ENCODE results near the gene GTF2F2. TPM values are rescaled to one million over a fixed set of nuclear protein-coding genes. Genes with fewer than 3 reads are reported as not detected.

GTF2F2 gene
- total and polyA plus RNA-seq, 3 donors from 2014 or later = 19.0 to 29.9 (median 28.1) TPM

DNA sequence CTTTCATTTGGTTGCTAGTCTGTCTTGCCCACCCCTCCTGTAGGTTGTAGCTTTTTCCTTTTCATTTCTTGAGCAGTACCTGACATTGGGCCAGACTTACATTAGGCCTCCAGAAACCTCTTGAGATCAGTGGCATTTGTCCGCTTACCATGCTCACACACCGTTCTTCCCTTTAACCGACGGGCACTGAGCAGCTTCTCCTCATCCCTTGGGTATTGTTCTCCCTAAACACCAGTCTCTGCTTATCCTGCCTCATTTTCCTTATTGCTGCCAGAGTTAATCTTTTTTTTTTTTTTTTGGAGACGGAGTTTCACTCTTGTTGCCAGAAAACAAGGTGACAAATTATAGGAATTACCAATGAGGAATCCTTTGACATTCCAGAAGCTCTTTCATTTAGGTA, 107.7 kb downstream of the GTF2F2 start:
- no peaks in the 10 kb centered on the region for H3K4me1 ChIP-seq
- 96 to 97% methylated on average over 5 of the region's 5 CpGs for WGBS, 2 donors
- no peak overlapping the region for H3K4me3 ChIP-seq
- no peaks in the 10 kb centered on the region for H3K9me3 ChIP-seq
- no peaks in the 10 kb centered on the region for H3K36me3 ChIP-seq (ENCODE audit: low read depth, missing control alignments)
- no peak for DNase-seq
- intact Hi-C loops (cut with DNase I; ENCODE audit: low total_unique reads) = no loop called here
- no peak for TF ChIP-seq POLR2A (IDR thresholded peaks at IDR 0.05)
- TF ChIP-seq, protein P1, sequence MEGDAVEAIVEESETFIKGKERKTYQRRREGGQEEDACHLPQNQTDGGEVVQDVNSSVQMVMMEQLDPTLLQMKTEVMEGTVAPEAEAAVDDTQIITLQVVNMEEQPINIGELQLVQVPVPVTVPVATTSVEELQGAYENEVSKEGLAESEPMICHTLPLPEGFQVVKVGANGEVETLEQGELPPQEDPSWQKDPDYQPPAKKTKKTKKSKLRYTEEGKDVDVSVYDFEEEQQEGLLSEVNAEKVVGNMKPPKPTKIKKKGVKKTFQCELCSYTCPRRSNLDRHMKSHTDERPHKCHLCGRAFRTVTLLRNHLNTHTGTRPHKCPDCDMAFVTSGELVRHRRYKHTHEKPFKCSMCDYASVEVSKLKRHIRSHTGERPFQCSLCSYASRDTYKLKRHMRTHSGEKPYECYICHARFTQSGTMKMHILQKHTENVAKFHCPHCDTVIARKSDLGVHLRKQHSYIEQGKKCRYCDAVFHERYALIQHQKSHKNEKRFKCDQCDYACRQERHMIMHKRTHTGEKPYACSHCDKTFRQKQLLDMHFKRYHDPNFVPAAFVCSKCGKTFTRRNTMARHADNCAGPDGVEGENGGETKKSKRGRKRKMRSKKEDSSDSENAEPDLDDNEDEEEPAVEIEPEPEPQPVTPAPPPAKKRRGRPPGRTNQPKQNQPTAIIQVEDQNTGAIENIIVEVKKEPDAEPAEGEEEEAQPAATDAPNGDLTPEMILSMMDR (IDR thresholded peaks at IDR 0.05) = no peak
- no peak overlapping the region for H3K27ac ChIP-seq
- no peaks in the 10 kb centered on the region for H3K27me3 ChIP-seq

DNA sequence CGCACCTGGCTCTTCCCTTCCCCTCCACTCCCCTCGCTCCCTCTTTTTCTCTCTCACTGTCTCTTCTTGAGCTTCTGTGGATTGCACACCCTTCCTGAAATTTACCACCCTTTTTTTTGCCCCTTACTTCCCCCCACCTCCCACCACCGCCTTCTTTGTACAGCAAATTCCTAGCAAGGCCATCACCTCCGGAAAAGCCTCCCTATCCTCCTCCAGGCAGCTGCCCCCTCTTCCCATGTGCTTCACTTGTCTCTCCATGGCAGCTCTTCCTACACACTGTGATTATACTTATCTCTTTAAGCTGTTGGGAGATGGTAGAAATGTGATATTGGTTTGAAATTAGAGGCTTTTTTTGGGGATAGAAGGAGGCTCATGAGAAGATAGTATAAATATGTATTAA, 108.9 kb downstream of the GTF2F2 start:
- no peak overlapping the region for H3K4me3 ChIP-seq
- no peak for TF ChIP-seq POLR2A (IDR thresholded peaks at IDR 0.05)
- TF ChIP-seq, protein P1 (IDR thresholded peaks at IDR 0.05) = no peak

DNA sequence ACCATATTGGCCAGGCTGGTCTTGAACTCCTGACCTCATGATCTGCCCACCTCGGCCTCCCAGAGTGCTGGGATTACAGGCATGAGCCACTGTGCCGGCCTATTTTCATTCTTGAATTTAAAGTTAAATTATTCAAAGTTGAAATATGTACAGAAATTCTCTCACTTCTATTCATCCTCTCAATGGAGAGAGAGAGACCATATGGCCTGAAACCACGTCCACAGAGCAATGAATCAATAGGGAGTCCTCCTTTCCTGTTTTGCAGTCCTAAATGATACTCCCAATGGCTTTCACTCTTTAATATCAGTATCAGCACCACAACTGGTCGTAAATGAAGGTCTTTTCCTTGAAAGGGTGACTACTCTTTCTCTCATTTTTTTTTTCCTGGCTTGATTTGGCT, 111.0 kb downstream of the GTF2F2 start:
- no peak overlapping the region for H3K27ac ChIP-seq
- no peaks in the 10 kb centered on the region for H3K9me3 ChIP-seq
- no peaks in the 10 kb centered on the region for H3K4me1 ChIP-seq
- no peak overlapping the region for H3K4me3 ChIP-seq
- no peaks in the 10 kb centered on the region for H3K27me3 ChIP-seq
- no peak for TF ChIP-seq POLR2A (IDR thresholded peaks at IDR 0.05)
- TF ChIP-seq, protein P1 (IDR thresholded peaks at IDR 0.05) = no peak
- 85 to 86% methylated on average over 4 of the region's 4 CpGs for WGBS, 2 donors
- DNase-seq = no peak
- H3K36me3 ChIP-seq (ENCODE audit: low read depth, missing control alignments) = no peaks in the 10 kb centered on the region
- intact Hi-C loops (cut with DNase I; ENCODE audit: low total_unique reads) = no loop called here

More for the DNA sequence above, 108.9 kb downstream of the GTF2F2 start:
- no peaks in the 10 kb centered on the region for H3K36me3 ChIP-seq (ENCODE audit: low read depth, missing control alignments)
- 73 to 79% methylated on average over 4 of the region's 4 CpGs for WGBS, 2 donors
- no peaks in the 10 kb centered on the region for H3K27me3 ChIP-seq
- no peaks in the 10 kb centered on the region for H3K4me1 ChIP-seq
- H3K27ac ChIP-seq = no peak overlapping the region
- H3K9me3 ChIP-seq = no peaks in the 10 kb centered on the region
- DNase-seq = no peak
- intact Hi-C loops (cut with DNase I; ENCODE audit: low total_unique reads) = no loop called here

DNA sequence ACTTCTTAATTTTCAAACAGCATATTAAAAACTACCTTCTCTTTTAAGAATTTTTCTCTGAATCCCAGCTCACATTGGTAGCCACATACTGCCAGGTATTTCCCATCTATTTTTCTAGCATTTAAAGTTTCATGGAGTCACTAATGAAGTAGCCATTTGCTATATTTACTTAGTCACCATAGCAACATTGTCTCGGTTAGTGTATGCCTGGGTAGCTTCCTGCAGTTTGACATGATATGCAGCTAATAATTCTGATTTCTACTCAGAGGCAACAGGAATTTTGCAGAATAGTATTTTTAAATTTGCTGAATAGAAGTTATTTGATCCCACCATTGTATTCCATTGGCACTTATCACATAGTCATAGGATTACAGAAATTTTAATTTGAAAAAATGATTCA, 111.4 kb downstream of the GTF2F2 start:
- Histone ChIP-seq H3K27me3 (no peaks in the 10 kb centered on the region), H3K36me3 (ENCODE audit: low read depth, missing control alignments) (no peaks in the 10 kb centered on the region), H3K27ac (no peak overlapping the region), H3K4me1 (no peaks in the 10 kb centered on the region), H3K4me3 (no peak overlapping the region), H3K9me3 (no peaks in the 10 kb centered on the region)
- no peak for DNase-seq
- WGBS, 2 donors = 34 to 39% methylated on average over 1 of the region's 1 CpG
- TF ChIP-seq, protein P1 (IDR thresholded peaks at IDR 0.05) = no peak
- no peak for TF ChIP-seq POLR2A (IDR thresholded peaks at IDR 0.05)
- intact Hi-C loops (cut with DNase I; ENCODE audit: low total_unique reads) = no loop called here

DNA sequence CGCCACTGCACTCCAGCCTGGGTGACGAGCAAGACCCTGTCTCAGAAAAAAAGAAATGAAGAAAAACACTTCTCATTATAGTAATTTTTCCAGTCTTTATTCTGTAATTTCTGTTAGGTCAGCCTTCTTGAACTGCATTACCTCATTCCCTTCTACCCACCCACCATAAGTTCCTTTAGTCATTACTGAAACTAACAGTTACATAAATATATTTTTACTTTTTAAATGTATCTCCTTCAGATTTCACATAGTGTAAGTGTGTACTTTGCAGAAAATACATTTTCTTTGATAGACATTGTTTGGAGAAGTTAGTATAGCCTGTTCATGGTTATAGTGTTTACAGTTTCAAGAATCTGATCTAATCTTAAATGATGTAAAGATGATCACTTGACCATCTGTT, 112.3 kb downstream of the GTF2F2 start:
- H3K9me3 ChIP-seq = no peaks in the 10 kb centered on the region
- intact Hi-C loops (cut with DNase I; ENCODE audit: low total_unique reads) = no loop called here
- H3K4me1 ChIP-seq = no peaks in the 10 kb centered on the region
- no peaks in the 10 kb centered on the region for H3K36me3 ChIP-seq (ENCODE audit: low read depth, missing control alignments)
- no peak for DNase-seq
- no peak for TF ChIP-seq POLR2A (IDR thresholded peaks at IDR 0.05)
- TF ChIP-seq, protein P1 (IDR thresholded peaks at IDR 0.05) = no peak
- 90 to 96% methylated on average over 2 of the region's 2 CpGs for WGBS, 2 donors
- no peak overlapping the region for H3K27ac ChIP-seq
- no peaks in the 10 kb centered on the region for H3K27me3 ChIP-seq
- no peak overlapping the region for H3K4me3 ChIP-seq

Measured in testis (tissue), 3 donors.